Measurements from ENCODE around the gene BTG4. TPM values are rescaled to one million over a fixed set of nuclear protein-coding genes. Genes with fewer than 3 reads are reported as not detected.

The BTG4 gene
- polyA plus RNA-seq, 3 donors = not detected

- no peak for TF ChIP-seq CTCF (IDR thresholded peaks at IDR 0.05)
- H3K27me3 Mint-ChIP-seq (ENCODE audit: low read depth in 3 of 3) = peaks cover 26 to 43% (median 28%) of the 10 kb centered on the region in 3 donors
- no peak overlapping the region for H3K4me3 ChIP-seq (replicated peaks in 1 of 3; ENCODE audit: low read depth in 2 of 3, low read length in 3 of 3)
- no peaks in the 10 kb centered on the region for H3K9me3 ChIP-seq (replicated peaks in 1 of 2; ENCODE audit: control insufficient read depth in 1 of 2, insufficient read depth in 1 of 2, low read length in 2 of 2)
- H4K20me1 ChIP-seq (ENCODE audit: insufficient read depth, low read length) = no peaks in the 10 kb centered on the region
- peaks cover 26% of the 10 kb centered on the region for H3K4me1 Mint-ChIP-seq
- peaks cover 0 to 4% of the 10 kb centered on the region in 2 donors for H3K36me3 Mint-ChIP-seq
- H3K4me1 ChIP-seq (ENCODE audit: control insufficient read depth in 1 of 2, insufficient read depth in 2 of 2, low read length in 2 of 2) = peaks cover 12 to 16% of the 10 kb centered on the region in 2 donors
- no peak for DNase-seq
- no peak overlapping the region for H3K4me3 Mint-ChIP-seq
- no peak overlapping the region for H3K4me2 ChIP-seq (replicated peaks; ENCODE audit: extremely low read depth, low read length, poor library complexity, severe bottlenecking)
- peaks cover 27 to 35% of the 10 kb centered on the region in 2 donors for H3K27me3 ChIP-seq (ENCODE audit: control insufficient read depth in 2 of 2, insufficient read depth in 2 of 2, low read length in 2 of 2)
- H2AFZ ChIP-seq (ENCODE audit: insufficient read depth, low read depth, low read length, poor library complexity, severe bottlenecking) = no peak overlapping the region
- no peak overlapping the region for H3K27ac Mint-ChIP-seq
- H3K79me2 ChIP-seq (ENCODE audit: insufficient read depth, low read length) = no peaks in the 10 kb centered on the region
- H3K9me3 Mint-ChIP-seq = peaks cover 0 to 4% (median 2%) of the 10 kb centered on the region in 7 donors
- intact Hi-C loops (cut with micrococcal nuclease) = no loop called here
- H3K9ac ChIP-seq (ENCODE audit: insufficient read depth, low read length, poor library complexity, severe bottlenecking) = no peak overlapping the region
- no peaks in the 10 kb centered on the region for H3K36me3 ChIP-seq (replicated peaks in 1 of 2; ENCODE audit: control insufficient read depth in 1 of 2, insufficient read depth in 2 of 2, low read length in 2 of 2)
- H3K27ac ChIP-seq (ENCODE audit: low read depth in 1 of 2, low read length in 2 of 2) = no peak overlapping the region
- 100% methylated on average over 1 of the region's 2 CpGs for WGBS (ENCODE audit: insufficient coverage)
These were observed 3.4 kb upstream of the BTG4 start for GRCh38 chr11:111515591-111515990.

- WGBS (ENCODE audit: insufficient coverage) = 23% methylated on average over 22 of the region's 39 CpGs
- no peak within 1 kb of the TSS for H2AFZ ChIP-seq (ENCODE audit: insufficient read depth, low read depth, low read length, poor library complexity, severe bottlenecking)
- no peaks in the 10 kb centered on the region for H3K79me2 ChIP-seq (ENCODE audit: insufficient read depth, low read length)
- H3K4me3 ChIP-seq (replicated peaks in 1 of 3; ENCODE audit: low read depth in 2 of 3, low read length in 3 of 3) = peak within 1 kb of the TSS in 1 of 3 experiments; percentile 41
- peaks cover 26% of the 10 kb centered on the region for H3K4me1 Mint-ChIP-seq
- H3K4me1 ChIP-seq (ENCODE audit: control insufficient read depth in 1 of 2, insufficient read depth in 2 of 2, low read length in 2 of 2) = peaks cover 12 to 16% of the 10 kb centered on the region in 2 donors
- H3K27ac ChIP-seq (ENCODE audit: low read depth in 1 of 2, low read length in 2 of 2) = no peak within 1 kb of the TSS
- H3K9me3 Mint-ChIP-seq = peaks cover 0 to 4% (median 2%) of the 10 kb centered on the region in 7 donors
- peaks cover 27 to 35% of the 10 kb centered on the region in 2 donors for H3K27me3 ChIP-seq (ENCODE audit: control insufficient read depth in 2 of 2, insufficient read depth in 2 of 2, low read length in 2 of 2)
- no peak within 1 kb of the TSS for H3K9ac ChIP-seq (ENCODE audit: insufficient read depth, low read length, poor library complexity, severe bottlenecking)
- H3K36me3 ChIP-seq (replicated peaks in 1 of 2; ENCODE audit: control insufficient read depth in 1 of 2, insufficient read depth in 2 of 2, low read length in 2 of 2) = no peaks in the 10 kb centered on the region
- peaks cover 0 to 4% of the 10 kb centered on the region in 2 donors for H3K36me3 Mint-ChIP-seq
- no peaks in the 10 kb centered on the region for H3K9me3 ChIP-seq (replicated peaks in 1 of 2; ENCODE audit: control insufficient read depth in 1 of 2, insufficient read depth in 1 of 2, low read length in 2 of 2)
- intact Hi-C loops (cut with micrococcal nuclease) = no loop called here
- no peak for DNase-seq
- peak within 1 kb of the TSS in 1 of 7 donors; percentile 50 for H3K27ac Mint-ChIP-seq
- no peaks in the 10 kb centered on the region for H4K20me1 ChIP-seq (ENCODE audit: insufficient read depth, low read length)
- peak within 1 kb of the TSS; percentile 49 for H3K4me2 ChIP-seq (replicated peaks; ENCODE audit: extremely low read depth, low read length, poor library complexity, severe bottlenecking)
- peaks cover 26 to 44% (median 32%) of the 10 kb centered on the region in 3 donors for H3K27me3 Mint-ChIP-seq (ENCODE audit: low read depth in 3 of 3)
- no peak for TF ChIP-seq CTCF (IDR thresholded peaks at IDR 0.05)
- peak within 1 kb of the TSS in 1 of 2 donors; percentile 82 for H3K4me3 Mint-ChIP-seq
These were observed 2.2 kb upstream of the BTG4 start, which contains the start of gene HOATZ for GRCh38 chr11:111514216-111515031. Gene HOATZ (plus strand): TSS chr11:111514778. CDS start chr11:111514785, 7 bp downstream.
